BLaER1 treated with 17β-estradiol and CSF1 and Interleukin-3, amounts not matched to agents 10 nM and 100 nM (cell line): ENCODE measurements around the gene MAPK8IP3.
"Not testable (repeated sequence)": the region's sequence is repeated elsewhere in the genome, so short reads cannot be mapped to it uniquely, and the experiment has no call there.

ENCODE experiments used
- H3K27ac ChIP-seq, 11 experiments: shearing (Covaris generic); formaldehyde crosslinking; 2 replicates each; pipeline ENCODE4 v1.8.1; 2022
- H3K27me3 ChIP-seq, 11 experiments: shearing (Covaris generic); formaldehyde crosslinking; 2 replicates each; pipeline ENCODE4 v1.8.1; 2022
- H3K36me3 ChIP-seq, 11 experiments: shearing (Covaris generic); formaldehyde crosslinking; 2 replicates each; pipeline ENCODE4 v1.8.1; 2022
- H3K4me1 ChIP-seq, 10 experiments: shearing (Covaris generic); formaldehyde crosslinking; 2 replicates each; pipeline ENCODE4 v1.8.1; 2022
- H3K4me2 ChIP-seq, 11 experiments: shearing (Covaris generic); formaldehyde crosslinking; 2 replicates each; pipeline ENCODE4 v1.8.1; 2022
- H3K4me3 ChIP-seq, 10 experiments: shearing (Covaris generic); formaldehyde crosslinking; 2 replicates each; pipeline ENCODE4 v1.8.1; 2022
- H3K9ac ChIP-seq, 11 experiments: shearing (Covaris generic); formaldehyde crosslinking; 2 replicates each; pipeline ENCODE4 v1.8.1; 2022
- H3K9me3 ChIP-seq, 11 experiments: shearing (Covaris generic); formaldehyde crosslinking; replicated peaks in 1 of 11; 2 replicates each; pipeline ENCODE4 v1.8.1; 2022
- H4K20me1 ChIP-seq, 11 experiments: shearing (Covaris generic); formaldehyde crosslinking; 2 replicates each; pipeline ENCODE4 v1.8.1; 2022
- Cebpa-rat ChIP-seq, 11 experiments: shearing (Covaris generic); IDR thresholded peaks; 2 replicates each; pipeline ENCODE4 v1.8.1; 2022

Gene MAPK8IP3

DNA sequence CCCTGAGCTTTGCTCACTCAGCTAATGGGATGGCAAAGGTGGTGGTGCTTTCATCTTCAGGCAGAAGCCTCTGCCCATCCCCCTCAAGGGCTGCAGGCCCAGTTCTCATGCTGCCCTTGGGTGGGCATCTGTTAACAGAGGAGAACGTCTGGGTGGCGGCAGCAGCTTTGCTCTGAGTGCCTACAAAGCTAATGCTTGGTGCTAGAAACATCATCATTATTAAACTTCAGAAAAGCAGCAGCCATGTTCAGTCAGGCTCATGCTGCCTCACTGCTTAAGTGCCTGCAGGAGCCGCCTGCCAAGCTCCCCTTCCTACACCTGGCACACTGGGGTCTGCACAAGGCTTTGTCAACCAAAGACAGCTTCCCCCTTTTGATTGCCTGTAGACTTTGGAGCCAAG lies 5.7 kb upstream of the MAPK8IP3 start:
- no peak for TF ChIP-seq Cebpa-rat (IDR thresholded peaks at IDR 0.05)
- peaks cover 9 to 13% (median 10%) of the 10 kb centered on the region in 10 experiments for H3K4me1 ChIP-seq
- peak overlapping the region in 1 of 11 experiments; percentile 39; a peak in 1 of 22 replicates for H3K9ac ChIP-seq
- no peak overlapping the region for H3K27ac ChIP-seq
- no peaks in the 10 kb centered on the region for H3K9me3 ChIP-seq
- H3K4me3 ChIP-seq = no peak overlapping the region
- H4K20me1 ChIP-seq = peaks cover 0 to 33% (median 16%) of the 10 kb centered on the region in 11 experiments; a peak in 13 of 22 replicates
- H3K27me3 ChIP-seq = no peaks in the 10 kb centered on the region
- no peak overlapping the region for H3K4me2 ChIP-seq
- H3K36me3 ChIP-seq = peaks cover 71 to 85% (median 81%) of the 10 kb centered on the region in 11 experiments

DNA sequence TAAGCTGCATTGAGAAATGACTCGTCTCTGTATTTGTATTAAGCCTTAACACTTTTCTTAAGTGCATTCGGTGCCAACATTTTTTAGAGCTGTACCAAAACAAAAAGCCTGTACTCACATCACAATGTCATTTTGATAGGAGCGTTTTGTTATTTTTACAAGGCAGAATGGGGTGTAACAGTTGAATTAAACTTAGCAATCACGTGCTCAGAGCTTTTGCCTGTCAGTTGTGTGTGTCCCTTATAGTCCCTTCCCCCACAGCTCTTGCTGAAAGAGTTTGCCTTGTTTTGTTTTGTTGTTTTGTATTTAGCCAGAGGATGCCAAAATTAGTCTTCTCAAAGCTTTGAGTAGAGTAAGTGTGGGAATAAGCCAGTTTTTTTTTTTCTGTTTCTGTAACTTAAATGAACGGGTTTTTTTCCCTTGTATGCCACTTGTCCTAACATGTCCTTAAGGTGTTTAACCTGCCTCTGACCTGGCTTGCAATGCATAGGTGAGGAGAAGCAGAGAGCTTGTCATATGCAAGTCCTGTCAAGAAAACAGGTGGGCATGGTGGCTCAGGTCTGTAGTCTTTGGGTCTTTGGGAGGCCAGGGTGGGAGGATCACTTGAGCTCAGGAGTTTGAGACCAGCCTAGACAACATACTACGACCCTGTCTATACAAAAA lies 4.6 kb upstream of the MAPK8IP3 start:
- Histone ChIP-seq H3K27ac (no peak overlapping the region), H3K4me3 (no peak overlapping the region), H3K27me3 (no peaks in the 10 kb centered on the region), H3K36me3 (peaks cover 64 to 74% (median 70%) of the 10 kb centered on the region in 11 experiments), H3K9me3 (no peaks in the 10 kb centered on the region), H4K20me1 (peaks cover 0 to 26% (median 16%) of the 10 kb centered on the region in 11 experiments; a peak in 11 of 22 replicates), H3K4me2 (no peak overlapping the region), H3K4me1 (peaks cover 10 to 13% (median 11%) of the 10 kb centered on the region in 10 experiments), H3K9ac (0 out of 22 replicates have a peak overlapping the region, but pooled peaks of 1 of the 11 experiments have one; percentile 5)
- no peak for TF ChIP-seq Cebpa-rat (IDR thresholded peaks at IDR 0.05)

DNA sequence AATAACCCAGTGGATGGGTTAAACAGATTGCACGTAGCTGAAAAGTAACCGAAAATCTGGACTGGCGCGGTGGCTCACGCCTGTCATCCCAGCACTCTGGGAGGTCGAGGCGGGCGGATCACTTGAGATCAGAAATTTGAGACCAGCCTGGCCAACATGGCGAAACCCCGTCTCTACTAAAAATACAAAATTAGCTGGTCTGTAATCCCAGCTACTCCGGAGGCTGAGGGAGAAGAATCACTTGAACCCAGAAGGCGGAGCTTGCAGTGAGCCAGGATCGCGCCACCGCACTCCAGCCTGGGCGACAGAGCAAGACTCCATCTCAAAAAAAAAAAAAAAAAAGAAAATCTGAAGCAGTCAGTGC lies 689 bp upstream of the MAPK8IP3 start:
- peak overlapping the region; percentile 84 to 96 (median 91) for H3K9ac ChIP-seq
- H3K27me3 ChIP-seq, H3K9me3 ChIP-seq: not testable (repeated sequence)
- peaks cover 33 to 57% (median 35%) of the 10 kb centered on the region in 11 experiments for H4K20me1 ChIP-seq
- peak overlapping the region; percentile 45 to 92 (median 84) for H3K27ac ChIP-seq
- peak overlapping the region; percentile 68 to 98 (median 90) for H3K4me3 ChIP-seq
- H3K4me1 ChIP-seq = peaks cover 37 to 44% (median 41%) of the 10 kb centered on the region in 10 experiments
- H3K36me3 ChIP-seq = peaks cover 30 to 58% (median 44%) of the 10 kb centered on the region in 11 experiments
- peak overlapping the region; percentile 86 to 99 (median 91) for H3K4me2 ChIP-seq

DNA sequence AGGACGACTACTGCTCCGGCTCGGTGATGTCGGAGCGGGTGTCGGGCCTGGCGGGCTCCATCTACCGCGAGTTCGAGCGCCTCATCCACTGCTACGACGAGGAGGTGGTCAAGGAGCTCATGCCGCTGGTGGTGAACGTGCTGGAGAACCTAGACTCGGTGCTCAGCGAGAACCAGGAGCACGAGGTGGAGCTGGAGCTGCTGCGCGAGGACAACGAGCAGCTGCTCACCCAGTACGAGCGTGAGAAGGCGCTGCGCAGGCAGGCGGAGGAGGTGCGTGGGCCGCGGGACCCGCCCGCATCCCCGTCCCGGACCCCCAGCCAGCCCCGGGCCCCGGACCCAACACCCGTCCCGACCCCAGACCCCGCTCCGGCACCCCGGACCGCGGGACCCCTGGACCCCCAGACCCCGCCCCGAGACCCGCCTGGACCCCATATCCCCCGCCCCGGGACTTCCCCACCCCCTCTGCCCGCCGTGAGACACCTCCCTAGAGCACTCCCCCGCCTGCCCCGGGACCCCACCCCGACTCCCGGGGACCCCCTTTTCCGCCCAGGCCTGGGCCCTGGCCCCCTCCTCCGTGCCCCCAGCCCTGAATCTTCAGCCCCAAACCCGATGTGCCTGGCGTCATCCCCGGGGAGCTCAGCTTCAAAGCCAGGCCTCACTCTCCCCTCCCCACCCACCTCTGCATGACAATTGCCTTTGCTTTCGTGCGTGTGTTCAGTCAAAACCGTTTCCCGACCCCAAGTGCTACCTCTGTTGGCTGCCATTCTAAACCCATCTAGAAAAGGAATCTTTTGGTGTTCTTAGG lies 594 bp downstream of the MAPK8IP3 start:
- no peak for TF ChIP-seq Cebpa-rat (IDR thresholded peaks at IDR 0.05)
- peak overlapping the region; percentile 68 to 98 (median 90) for H3K4me3 ChIP-seq
- peak overlapping the region; percentile 84 to 96 (median 91) for H3K9ac ChIP-seq
- H3K4me1 ChIP-seq = peaks cover 45 to 55% (median 53%) of the 10 kb centered on the region in 10 experiments
- peak overlapping the region; percentile 68 to 92 (median 84) for H3K27ac ChIP-seq
- peak overlapping the region; percentile 85 to 99 (median 93) for H3K4me2 ChIP-seq
- H3K36me3 ChIP-seq = peaks cover 23 to 55% (median 37%) of the 10 kb centered on the region in 11 experiments
- no peaks in the 10 kb centered on the region for H3K27me3 ChIP-seq
- H3K9me3 ChIP-seq = no peaks in the 10 kb centered on the region
- peaks cover 46 to 60% (median 48%) of the 10 kb centered on the region in 11 experiments for H4K20me1 ChIP-seq

DNA sequence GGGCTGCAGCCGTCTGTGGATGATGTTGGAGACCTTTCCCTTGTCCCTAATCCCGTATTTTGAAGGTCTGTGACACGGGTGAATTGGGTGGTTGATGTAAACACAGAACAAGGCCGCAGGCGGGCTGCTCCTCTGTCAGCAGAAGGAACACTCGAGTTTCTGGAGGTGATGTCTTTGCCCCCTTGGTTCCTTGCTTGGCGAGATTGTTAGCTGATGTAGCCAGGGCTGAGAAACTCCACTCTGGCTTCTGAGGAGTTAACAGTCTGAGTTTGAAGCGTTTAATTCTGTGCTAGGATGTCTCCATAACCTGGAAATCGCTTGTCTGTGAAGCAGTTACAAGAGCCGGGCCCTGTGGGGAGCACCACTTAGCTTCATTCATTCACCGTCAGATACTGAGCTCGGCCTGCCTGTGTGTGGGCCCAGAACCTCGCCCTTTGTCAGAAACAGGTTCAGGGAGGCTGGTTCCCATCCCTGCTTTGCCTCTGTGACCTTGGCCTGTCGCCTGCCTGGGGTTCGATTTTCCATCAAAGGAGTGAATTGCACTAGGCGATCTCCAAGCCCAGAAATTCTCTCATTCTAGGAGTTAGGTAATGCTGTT lies 1.3 kb downstream of the MAPK8IP3 start:
- Histone ChIP-seq H3K27ac (peak overlapping the region in 10 of 11 experiments; percentile 50 to 92 (median 84); a peak in 21 of 22 replicates), H3K4me1 (peaks cover 49 to 62% (median 58%) of the 10 kb centered on the region in 10 experiments), H3K27me3 (no peaks in the 10 kb centered on the region), H4K20me1 (peaks cover 52 to 60% (median 54%) of the 10 kb centered on the region in 11 experiments), H3K36me3 (peaks cover 16 to 52% (median 31%) of the 10 kb centered on the region in 11 experiments; a peak in 21 of 22 replicates), H3K4me2 (peak overlapping the region; percentile 85 to 99 (median 92)), H3K4me3 (peak overlapping the region; percentile 68 to 98 (median 90)), H3K9me3 (no peaks in the 10 kb centered on the region), H3K9ac (peak overlapping the region; percentile 84 to 96 (median 91))
- TF ChIP-seq Cebpa-rat (IDR thresholded peaks at IDR 0.05) = no peak

- Histone ChIP-seq H3K4me3 (peak overlapping the region in 9 of 10 experiments; percentile 80 to 98 (median 92); a peak in 17 of 20 replicates), H3K4me2 (peak overlapping the region; percentile 85 to 99 (median 92)), H3K27me3 (no peaks in the 10 kb centered on the region), H3K9me3 (no peaks in the 10 kb centered on the region), H4K20me1 (peaks cover 61 to 69% (median 63%) of the 10 kb centered on the region in 11 experiments), H3K36me3 (peaks cover 7 to 52% (median 28%) of the 10 kb centered on the region in 11 experiments; a peak in 19 of 22 replicates), H3K4me1 (peaks cover 58 to 72% (median 67%) of the 10 kb centered on the region in 10 experiments), H3K27ac (peak overlapping the region in 5 of 11 experiments; percentile 13 to 41 (median 19); a peak in 5 of 22 replicates), H3K9ac (peak overlapping the region; percentile 84 to 96 (median 91); a peak in 20 of 22 replicates)
- no peak for TF ChIP-seq Cebpa-rat (IDR thresholded peaks at IDR 0.05)
Measured at GRCh38 chr16:1708083-1708767, 2.2 kb downstream of the MAPK8IP3 start.

DNA sequence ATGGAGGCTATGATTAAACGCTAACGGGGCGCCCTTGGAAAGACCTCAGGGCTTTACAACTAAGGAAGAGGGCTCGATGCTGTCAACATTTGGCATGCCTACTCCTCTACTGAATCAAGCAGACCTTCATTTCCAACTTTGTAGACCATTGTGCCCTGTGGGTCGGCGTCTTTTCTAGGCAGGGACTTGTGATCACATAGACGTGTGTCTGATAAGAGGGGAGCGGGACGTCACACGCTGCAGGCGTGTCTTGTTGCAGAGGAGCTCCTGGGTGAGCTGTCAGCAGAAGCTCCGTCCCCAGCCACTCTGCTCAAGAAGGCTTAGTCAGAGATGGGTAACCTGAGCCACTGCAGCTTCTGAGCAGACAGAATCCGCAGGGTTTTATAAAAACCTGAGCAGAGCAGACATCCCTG lies 2.8 kb downstream of the MAPK8IP3 start:
- peaks cover 66 to 75% (median 69%) of the 10 kb centered on the region in 11 experiments for H4K20me1 ChIP-seq
- peak overlapping the region; percentile 85 to 99 (median 92); a peak in 21 of 22 replicates for H3K4me2 ChIP-seq
- H3K4me3 ChIP-seq = no peak overlapping the region
- peaks cover 63 to 77% (median 73%) of the 10 kb centered on the region in 10 experiments for H3K4me1 ChIP-seq
- H3K36me3 ChIP-seq = peaks cover 5 to 51% (median 27%) of the 10 kb centered on the region in 11 experiments; a peak in 18 of 22 replicates
- H3K27ac ChIP-seq = 0 out of 22 replicates have a peak overlapping the region, but pooled peaks of 1 of the 11 experiments have one; percentile 9
- no peaks in the 10 kb centered on the region for H3K9me3 ChIP-seq
- no peak for TF ChIP-seq Cebpa-rat (IDR thresholded peaks at IDR 0.05)
- H3K9ac ChIP-seq = peak overlapping the region in 10 of 11 experiments; percentile 6 to 96 (median 90); a peak in 12 of 22 replicates
- no peaks in the 10 kb centered on the region for H3K27me3 ChIP-seq

- Histone ChIP-seq H3K9me3 (no peaks in the 10 kb centered on the region), H3K4me3 (no peak overlapping the region), H3K27me3 (no peaks in the 10 kb centered on the region), H3K36me3 (peaks cover 5 to 51% (median 27%) of the 10 kb centered on the region in 11 experiments; a peak in 18 of 22 replicates), H3K9ac (peak overlapping the region in 8 of 11 experiments; percentile 6 to 96 (median 88); a peak in 13 of 22 replicates), H3K4me2 (peak overlapping the region in 8 of 11 experiments; percentile 85 to 99 (median 94); a peak in 9 of 22 replicates), H3K4me1 (peaks cover 66 to 83% (median 76%) of the 10 kb centered on the region in 10 experiments), H3K27ac (0 out of 22 replicates have a peak overlapping the region, but pooled peaks of 1 of the 11 experiments have one; percentile 9), H4K20me1 (peaks cover 72 to 81% (median 75%) of the 10 kb centered on the region in 11 experiments)
- TF ChIP-seq Cebpa-rat (IDR thresholded peaks at IDR 0.05) = no peak
Measured at GRCh38 chr16:1709356-1709755, 3.4 kb downstream of the MAPK8IP3 start.
